LNCaP clone FGC (cell line): ENCODE measurements around the gene MEX3A.
"Not testable (repeated sequence)": the region's sequence is repeated elsewhere in the genome, so short reads cannot be mapped to it uniquely, and the experiment has no call there.

Source experiments
- DNase-seq: peaks from one replicate; pipeline ENCODE4 v3.0.0-alpha.2; 2011; ENCODE audit warnings: low read depth
- H3K4me3 ChIP-seq: 2 replicates; pipeline ENCODE4 v1.5.1; 2011; ENCODE audit warnings: mild to moderate bottlenecking, low read depth, low read length, control low read depth
- TF ChIP-seq, protein P1 (sequence below): IDR thresholded peaks from 2 replicates; pipeline ENCODE4 v1.5.1; 2012; ENCODE audit warnings: mild to moderate bottlenecking; ENCODE audit not compliant: control insufficient read depth, insufficient read depth; ENCODE audit errors: extremely low read depth

MEX3A gene

GRCh38 chr1:156126630-156127534 is 44.6 kb upstream of the MEX3A start:
- TF ChIP-seq, protein P1, sequence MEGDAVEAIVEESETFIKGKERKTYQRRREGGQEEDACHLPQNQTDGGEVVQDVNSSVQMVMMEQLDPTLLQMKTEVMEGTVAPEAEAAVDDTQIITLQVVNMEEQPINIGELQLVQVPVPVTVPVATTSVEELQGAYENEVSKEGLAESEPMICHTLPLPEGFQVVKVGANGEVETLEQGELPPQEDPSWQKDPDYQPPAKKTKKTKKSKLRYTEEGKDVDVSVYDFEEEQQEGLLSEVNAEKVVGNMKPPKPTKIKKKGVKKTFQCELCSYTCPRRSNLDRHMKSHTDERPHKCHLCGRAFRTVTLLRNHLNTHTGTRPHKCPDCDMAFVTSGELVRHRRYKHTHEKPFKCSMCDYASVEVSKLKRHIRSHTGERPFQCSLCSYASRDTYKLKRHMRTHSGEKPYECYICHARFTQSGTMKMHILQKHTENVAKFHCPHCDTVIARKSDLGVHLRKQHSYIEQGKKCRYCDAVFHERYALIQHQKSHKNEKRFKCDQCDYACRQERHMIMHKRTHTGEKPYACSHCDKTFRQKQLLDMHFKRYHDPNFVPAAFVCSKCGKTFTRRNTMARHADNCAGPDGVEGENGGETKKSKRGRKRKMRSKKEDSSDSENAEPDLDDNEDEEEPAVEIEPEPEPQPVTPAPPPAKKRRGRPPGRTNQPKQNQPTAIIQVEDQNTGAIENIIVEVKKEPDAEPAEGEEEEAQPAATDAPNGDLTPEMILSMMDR = no peak
- no peak overlapping the region for H3K4me3 ChIP-seq
- no peak for DNase-seq

GRCh38 chr1:156126043-156126629 is 43.9 kb upstream of the MEX3A start:
- H3K4me3 ChIP-seq = no peak overlapping the region
- TF ChIP-seq, protein P1 = peak; percentile 17; the same call in 1 of the 2 replicates
- DNase-seq = no peak

DNA sequence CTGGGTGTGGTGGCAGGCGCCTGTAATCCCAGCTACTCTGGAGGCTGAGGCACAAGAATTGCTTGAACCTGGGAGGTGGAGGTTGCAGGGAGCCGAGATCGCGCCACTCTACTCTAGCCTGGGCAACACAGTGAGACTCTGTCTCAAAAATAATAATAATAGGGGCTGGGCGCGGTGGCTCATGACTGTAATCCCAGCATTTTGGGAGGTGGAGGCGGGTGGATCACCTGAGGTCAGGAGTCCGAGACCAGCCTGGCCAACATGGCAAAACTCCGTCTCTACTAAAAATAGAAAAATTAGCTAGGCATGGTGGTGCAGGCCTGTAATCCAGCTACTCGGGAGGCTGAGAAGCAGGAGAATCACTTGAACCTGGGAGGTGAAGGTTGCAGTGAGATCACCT is 43.3 kb upstream of the MEX3A start:
- H3K4me3 ChIP-seq = not testable (repeated sequence)

DNA sequence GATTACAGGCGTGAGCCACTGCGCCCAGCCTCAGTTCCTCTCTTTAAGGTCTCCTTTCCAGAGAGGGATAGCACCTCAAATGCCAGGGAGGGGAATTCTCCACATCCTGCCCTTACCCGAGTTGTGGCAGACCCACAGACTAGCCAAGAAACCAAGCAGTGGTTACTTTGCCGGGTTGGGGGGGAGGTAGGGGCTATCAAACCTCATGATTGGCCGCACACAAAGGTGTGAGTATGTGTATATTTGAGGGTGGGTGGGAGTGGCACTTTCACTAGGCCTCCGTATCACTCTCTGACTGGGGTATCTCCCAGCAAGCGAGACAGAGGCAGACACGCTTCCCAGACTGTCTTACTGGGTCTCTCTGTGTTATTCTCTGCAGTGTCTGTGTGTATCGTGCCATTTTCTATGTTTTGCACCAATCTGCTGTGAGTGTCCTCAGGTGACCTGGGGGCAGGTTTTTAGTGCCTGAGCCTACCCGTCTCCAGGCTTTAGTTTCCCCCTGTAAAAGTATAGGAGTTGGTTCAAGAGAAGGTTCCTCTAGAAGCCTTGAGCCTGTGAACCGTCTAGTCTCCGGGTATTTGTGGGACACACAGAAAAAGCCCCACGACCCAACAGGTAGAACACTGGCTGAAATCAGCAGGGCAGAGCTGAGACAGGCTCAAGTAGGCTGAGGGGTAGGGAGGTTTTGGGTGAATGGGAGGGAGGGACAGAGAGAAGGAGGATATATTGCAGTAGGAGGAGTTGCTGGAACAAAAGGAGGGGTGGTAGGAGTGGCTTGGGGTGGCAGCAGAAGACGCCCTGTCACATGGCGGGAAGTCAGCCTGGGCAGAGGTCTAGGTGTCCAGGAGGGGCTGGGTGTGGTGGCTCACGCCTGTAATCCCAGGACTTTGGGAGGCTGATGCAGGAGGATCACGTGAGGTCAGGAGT is 42.6 kb upstream of the MEX3A start:
- DNase-seq = no peak
- no peak overlapping the region for H3K4me3 ChIP-seq
- TF ChIP-seq, protein P1 = no peak

More for the DNA sequence above, 43.3 kb upstream of the MEX3A start:
- not testable (repeated sequence) for DNase-seq

DNA sequence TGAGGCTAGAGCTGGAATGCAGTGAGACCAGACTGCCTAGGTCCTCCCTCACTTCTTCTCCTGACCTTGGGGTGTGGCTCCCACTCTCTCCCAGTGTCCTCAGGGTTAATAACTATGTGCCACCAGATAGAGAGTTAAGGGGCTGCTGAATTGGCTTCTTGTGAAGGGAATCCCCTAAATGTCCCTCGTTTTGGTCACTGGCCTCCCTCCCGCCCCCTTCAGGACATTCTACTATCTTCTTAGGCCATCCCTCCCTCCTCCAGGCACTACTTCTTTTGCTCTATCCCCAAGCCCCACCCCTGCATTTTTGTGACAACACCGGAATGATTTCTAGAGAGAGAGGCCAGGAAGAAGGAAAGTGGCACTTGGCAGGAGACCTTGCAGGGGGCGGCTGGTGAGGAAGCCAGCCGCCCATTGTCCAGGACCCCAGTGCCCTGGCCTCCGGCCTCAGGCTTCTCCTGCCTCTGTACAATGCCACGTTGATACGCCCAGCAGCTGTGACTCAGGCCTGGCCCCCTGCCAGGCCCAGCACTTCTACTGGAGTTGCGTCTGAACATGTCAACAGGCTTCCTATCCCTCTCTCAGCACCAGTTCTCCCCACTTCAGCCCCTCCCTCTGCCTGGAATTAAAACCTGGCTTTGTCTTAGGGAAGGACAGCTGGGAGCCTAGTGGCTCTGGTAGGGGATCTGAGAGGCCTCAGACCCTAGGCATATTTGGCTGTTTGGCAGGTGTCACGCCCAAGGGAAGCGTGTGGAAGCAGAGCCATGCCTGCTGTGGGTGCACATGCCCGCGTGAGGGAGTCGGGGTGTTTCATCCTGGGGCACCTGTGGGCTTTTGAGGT is 41.3 kb upstream of the MEX3A start:
- peak; percentile 84 for DNase-seq
- H3K4me3 ChIP-seq = no peak overlapping the region
- TF ChIP-seq, protein P1 = no peak

- TF ChIP-seq, protein P1 = no peak
- no peak overlapping the region for H3K4me3 ChIP-seq
- peak; percentile 55 for DNase-seq
Measured at GRCh38 chr1:156122519-156123355, 40.5 kb upstream of the MEX3A start.
